SK-N-SH treated with all-trans-retinoic acid at 6 μM for 48 hours (cell line): Measurements from ENCODE around the gene MEG3.

ENCODE experiments used
- BACH2 ChIP-seq: fragments of 250-450 bp; sonication (Bioruptor Pico); IDR thresholded peaks from 2 replicates; pipeline ENCODE4 v1.9.0; 2021; ENCODE audit warnings: mild to moderate bottlenecking, borderline replicate concordance
- GLIS3 ChIP-seq: fragments of 250-450 bp; sonication (Bioruptor Pico); IDR thresholded peaks from 2 replicates; pipeline ENCODE4 v1.5.0; 2020; ENCODE audit warnings: mild to moderate bottlenecking, moderate library complexity
- OSR1 ChIP-seq: fragments of 250-450 bp; sonication (Bioruptor Pico); IDR thresholded peaks from 2 replicates; pipeline ENCODE4 v1.8.0; 2022; ENCODE audit warnings: moderate library complexity, mild to moderate bottlenecking, inconsistent platforms
- PATZ1 ChIP-seq: fragments of 250-450 bp; sonication (Bioruptor Pico); IDR thresholded peaks from 2 replicates; pipeline ENCODE4 v1.8.0; 2020; ENCODE audit warnings: mild to moderate bottlenecking, moderate library complexity, borderline replicate concordance
- RARB ChIP-seq: fragments of 250-450 bp; sonication (Bioruptor Pico); IDR thresholded peaks from 2 replicates; pipeline ENCODE4 v1.8.0; 2021; ENCODE audit warnings: mild to moderate bottlenecking, moderate library complexity
- TCF4 ChIP-seq: fragments of 250-450 bp; sonication (Bioruptor Pico); IDR thresholded peaks from 2 replicates; pipeline ENCODE4 v1.8.0; 2021; ENCODE audit warnings: mild to moderate bottlenecking, moderate library complexity, borderline replicate concordance
- ZC3H10 ChIP-seq: fragments of 250-450 bp; sonication (Bioruptor Pico); IDR thresholded peaks from 2 replicates; pipeline ENCODE4 v1.5.1; 2021; ENCODE audit warnings: mild to moderate bottlenecking, moderate library complexity
- ZNF70 ChIP-seq: fragments of 450-650 bp; formaldehyde crosslinking; IDR thresholded peaks from 2 replicates; pipeline ENCODE4 v1.5.0; 2020; ENCODE audit warnings: mild to moderate bottlenecking, moderate library complexity
- TF ChIP-seq, protein P1 (sequence below): fragments of 250-450 bp; sonication (Bioruptor Pico); IDR thresholded peaks from 2 replicates; pipeline ENCODE4 v1.5.1; 2020; ENCODE audit warnings: low read depth, mild to moderate bottlenecking, moderate library complexity
- TF ChIP-seq, protein P2 (sequence below): fragments of 250-450 bp; sonication (Bioruptor Pico); IDR thresholded peaks from 2 replicates; pipeline ENCODE4 v1.5.1; 2021; ENCODE audit warnings: mild to moderate bottlenecking, moderate library complexity

GRCh38 chr14:100885617-100886016 is 59.7 kb downstream of the MEG3 start:
- TF ChIP-seq, protein P1, sequence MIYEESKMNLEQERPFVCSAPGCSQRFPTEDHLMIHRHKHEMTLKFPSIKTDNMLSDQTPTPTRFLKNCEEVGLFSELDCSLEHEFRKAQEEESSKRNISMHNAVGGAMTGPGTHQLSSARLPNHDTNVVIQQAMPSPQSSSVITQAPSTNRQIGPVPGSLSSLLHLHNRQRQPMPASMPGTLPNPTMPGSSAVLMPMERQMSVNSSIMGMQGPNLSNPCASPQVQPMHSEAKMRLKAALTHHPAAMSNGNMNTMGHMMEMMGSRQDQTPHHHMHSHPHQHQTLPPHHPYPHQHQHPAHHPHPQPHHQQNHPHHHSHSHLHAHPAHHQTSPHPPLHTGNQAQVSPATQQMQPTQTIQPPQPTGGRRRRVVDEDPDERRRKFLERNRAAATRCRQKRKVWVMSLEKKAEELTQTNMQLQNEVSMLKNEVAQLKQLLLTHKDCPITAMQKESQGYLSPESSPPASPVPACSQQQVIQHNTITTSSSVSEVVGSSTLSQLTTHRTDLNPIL = no peak
- TF ChIP-seq GLIS3 (CRISPR knock-in tag) (no peak), TCF4 (CRISPR knock-in tag) (no peak), ZNF70 (CRISPR knock-in tag) (no peak), RARB (CRISPR knock-in tag) (no peak), ZC3H10 (CRISPR knock-in tag) (no peak), BACH2 (CRISPR knock-in tag) (no peak), PATZ1 (no peak), OSR1 (CRISPR knock-in tag) (no peak)
- TF ChIP-seq, protein P2, sequence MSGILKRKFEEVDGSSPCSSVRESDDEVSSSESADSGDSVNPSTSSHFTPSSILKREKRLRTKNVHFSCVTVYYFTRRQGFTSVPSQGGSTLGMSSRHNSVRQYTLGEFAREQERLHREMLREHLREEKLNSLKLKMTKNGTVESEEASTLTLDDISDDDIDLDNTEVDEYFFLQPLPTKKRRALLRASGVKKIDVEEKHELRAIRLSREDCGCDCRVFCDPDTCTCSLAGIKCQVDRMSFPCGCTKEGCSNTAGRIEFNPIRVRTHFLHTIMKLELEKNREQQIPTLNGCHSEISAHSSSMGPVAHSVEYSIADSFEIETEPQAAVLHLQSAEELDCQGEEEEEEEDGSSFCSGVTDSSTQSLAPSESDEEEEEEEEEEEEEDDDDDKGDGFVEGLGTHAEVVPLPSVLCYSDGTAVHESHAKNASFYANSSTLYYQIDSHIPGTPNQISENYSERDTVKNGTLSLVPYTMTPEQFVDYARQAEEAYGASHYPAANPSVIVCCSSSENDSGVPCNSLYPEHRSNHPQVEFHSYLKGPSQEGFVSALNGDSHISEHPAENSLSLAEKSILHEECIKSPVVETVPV = no peak
